AG08396 (cell line): ENCODE measurements around the gene CYP46A1.
"Not testable (repeated sequence)": the region's sequence is repeated elsewhere in the genome, so short reads cannot be mapped to it uniquely, and the experiment has no call there.

Source experiments
- DNase-seq: peaks from one replicate; pipeline ENCODE4 v3.0.0; 2012; ENCODE audit warnings: low spot score, mixed read lengths

Gene CYP46A1

DNA sequence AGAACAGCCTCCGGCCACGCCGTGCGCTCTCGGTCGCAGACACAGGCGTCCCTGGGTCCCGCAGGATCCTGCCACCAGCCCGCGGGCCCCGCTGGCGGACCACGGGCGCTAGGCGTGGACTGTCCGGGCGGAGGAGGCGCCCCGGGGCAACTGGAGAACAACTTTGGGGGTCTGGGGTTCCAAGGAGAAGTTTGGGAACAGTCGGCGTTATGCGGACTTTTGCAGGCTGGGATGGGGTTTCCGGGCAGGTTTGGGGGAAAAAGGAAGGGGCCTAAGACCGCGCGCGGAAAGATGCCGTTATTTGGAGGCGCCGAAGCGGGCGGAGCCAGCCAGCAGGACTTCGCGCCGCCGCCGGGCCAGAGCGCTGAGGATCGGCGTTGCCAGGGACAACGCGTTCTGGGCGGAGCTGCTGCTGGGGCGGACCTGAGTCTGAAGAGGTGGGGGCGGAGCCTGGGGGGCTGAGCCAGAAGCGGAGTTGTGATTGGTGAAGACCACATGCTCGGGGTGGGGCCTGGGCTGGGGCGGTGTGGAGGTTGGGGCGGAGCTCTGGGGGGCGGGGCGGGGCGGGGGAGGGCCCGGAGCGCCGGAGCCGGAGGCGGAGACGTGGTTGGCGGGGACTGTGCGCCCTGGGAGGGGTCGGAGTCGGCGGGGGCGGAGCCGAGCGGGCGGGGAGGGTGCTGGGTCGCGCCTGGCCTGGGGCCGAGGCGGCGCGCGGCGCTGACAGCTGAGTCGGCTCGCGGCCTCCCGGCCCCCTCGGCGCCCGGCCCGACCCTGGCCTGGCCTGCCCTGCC is at the start of gene CYP46A1:
TSS of gene CYP46A1 (plus strand) at position 680 of the 791 bp plus-strand sequence. CDS start 120 bp downstream, outside the sequence.
- peak; percentile 100 for DNase-seq

DNA sequence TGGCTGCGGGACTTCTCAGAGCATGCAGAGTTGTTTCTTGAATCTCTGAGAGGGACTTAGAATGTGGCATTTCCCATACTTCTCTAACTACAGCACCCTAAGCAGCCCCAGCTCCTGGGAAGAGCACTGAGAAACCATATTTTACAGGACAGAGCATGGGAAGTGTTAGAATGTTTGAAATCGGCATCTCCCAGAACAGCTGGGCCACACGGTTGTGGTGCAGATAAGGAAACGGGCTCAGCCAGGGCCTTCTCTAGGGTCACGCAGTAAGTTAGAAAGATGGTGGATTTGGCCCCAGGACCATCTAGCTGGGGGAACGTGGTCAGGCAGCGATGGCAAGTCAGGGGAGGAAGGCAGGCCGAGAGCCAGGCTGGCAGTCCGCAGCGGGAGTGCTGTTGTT is 49.7 kb upstream of the CYP46A1 start:
- DNase-seq: no peak

DNA sequence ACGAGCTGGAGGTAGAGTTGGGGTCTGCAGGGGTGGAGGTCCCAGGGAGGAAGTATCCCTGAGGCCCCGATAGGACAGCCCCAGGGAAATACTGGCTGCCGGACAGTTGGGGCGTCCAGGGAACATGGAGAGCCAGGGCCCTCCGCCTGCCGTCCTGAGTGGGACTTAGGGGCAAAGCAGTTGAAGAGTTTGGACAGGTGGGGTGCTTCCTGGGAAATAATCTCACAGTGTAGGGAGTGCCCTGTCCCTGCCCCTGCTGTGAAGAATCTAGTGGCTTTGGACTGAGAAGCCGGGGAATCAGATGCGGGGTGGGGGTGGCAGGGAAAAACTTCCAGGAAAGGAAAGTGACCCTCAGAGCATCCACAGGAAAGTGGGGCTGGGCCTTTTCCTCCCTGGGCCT is 49.0 kb upstream of the CYP46A1 start:
- no peak for DNase-seq

DNA sequence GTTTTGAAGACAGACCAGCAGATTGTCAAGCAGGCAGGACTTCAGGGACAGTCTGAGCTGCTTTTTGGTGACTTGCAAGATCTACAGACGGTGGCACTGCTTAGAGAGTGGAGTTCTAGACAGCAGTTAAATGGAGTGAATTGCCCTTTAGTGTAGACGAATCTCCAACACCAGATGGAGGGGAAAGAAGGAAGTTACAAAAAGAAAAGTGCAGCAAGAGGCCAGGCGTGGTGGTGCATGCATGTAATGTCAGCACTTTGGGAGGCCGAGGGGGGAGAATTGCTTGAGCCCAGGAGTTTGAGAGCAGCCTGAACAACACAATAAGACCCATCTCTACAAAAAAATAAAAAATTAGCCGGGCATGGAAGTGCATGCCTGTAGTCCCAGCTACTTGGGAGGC is 47.6 kb upstream of the CYP46A1 start:
- DNase-seq: no peak

DNA sequence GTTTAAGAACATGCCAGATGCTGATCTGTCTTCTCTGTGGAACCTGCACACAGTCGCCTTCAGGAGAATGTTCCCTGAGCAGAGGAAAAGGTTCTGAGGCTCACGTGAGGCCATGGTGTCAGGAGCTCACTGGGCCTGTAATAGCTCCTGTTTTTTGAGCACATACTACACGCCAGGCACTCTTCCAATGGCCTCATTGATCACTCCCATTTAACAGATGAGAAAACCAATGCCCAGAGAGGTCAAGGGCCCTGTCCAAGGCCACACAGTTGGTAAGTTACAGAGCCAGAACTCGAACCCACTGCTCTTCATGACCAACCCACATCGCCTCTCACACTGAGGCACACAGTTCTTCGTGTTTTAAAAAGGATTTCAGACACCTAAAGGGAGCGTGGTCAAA is 46.5 kb upstream of the CYP46A1 start:
- DNase-seq: no peak

DNA sequence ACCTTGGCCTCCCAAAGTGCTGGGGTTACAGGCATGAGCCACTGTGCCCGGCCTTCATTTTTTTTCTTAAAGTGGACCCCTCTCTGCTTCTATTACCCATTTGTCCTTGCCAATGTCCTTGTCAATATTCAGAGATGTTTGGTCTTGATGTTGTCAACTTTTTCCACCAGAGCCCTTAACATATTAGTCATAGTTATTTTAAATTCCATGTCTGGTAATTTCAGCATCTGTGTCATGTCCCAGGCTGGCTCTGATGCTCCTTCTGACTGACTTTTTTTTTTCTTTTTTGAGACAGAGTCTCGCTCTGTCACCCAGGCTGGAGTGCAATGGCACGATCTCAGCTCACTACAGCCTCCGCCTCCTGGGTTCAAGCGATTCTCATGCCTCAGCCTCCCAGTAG is 41.3 kb upstream of the CYP46A1 start:
- DNase-seq: not testable (repeated sequence)

DNA sequence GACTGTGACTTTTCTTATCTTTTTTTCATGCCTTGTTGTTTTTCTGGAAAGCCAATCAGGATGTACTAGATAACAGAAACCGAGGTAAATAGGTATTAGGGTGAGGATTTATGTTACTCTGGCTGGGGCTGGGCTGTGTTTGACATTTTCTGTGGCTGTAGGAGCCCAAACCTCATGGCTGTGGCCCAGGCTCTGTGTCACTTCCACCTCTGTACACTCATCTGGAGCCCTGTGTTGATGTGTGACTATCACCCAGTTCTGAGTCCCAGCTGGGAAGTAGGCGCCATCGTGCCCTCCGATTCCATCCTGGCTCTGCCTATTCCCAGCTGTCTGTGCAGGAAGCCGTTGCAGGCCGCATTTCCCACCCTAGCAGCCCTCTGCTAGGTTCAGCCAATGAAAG is 40.8 kb upstream of the CYP46A1 start:
- DNase-seq: no peak

DNA sequence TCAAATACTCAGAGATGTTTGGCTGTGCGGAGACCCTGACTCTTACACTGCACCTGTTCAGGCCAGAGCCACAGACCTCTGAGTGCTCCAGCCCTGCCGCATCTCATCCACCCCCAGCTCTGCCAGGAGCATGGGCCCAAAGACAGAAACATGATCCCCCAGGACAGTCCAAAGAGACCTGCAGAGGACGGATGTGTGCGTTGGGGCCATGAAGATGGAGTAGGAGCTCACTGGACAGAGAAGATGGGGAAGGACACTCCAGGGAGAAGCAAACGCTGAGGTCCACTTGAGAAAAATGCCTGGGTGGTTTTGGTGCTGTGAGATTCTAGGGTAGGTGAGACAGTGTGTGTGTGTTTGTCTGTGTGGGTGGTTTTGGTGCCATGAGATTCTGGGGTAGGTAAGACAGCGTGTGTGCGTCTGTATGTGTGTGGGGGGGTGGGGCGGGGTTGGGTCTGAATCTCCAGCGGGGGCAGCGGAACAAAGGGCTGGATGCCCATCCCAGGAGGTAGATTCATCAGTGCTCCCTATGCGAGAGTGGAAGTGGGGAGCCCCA is 40.0 kb upstream of the CYP46A1 start:
- DNase-seq: no peak

DNA sequence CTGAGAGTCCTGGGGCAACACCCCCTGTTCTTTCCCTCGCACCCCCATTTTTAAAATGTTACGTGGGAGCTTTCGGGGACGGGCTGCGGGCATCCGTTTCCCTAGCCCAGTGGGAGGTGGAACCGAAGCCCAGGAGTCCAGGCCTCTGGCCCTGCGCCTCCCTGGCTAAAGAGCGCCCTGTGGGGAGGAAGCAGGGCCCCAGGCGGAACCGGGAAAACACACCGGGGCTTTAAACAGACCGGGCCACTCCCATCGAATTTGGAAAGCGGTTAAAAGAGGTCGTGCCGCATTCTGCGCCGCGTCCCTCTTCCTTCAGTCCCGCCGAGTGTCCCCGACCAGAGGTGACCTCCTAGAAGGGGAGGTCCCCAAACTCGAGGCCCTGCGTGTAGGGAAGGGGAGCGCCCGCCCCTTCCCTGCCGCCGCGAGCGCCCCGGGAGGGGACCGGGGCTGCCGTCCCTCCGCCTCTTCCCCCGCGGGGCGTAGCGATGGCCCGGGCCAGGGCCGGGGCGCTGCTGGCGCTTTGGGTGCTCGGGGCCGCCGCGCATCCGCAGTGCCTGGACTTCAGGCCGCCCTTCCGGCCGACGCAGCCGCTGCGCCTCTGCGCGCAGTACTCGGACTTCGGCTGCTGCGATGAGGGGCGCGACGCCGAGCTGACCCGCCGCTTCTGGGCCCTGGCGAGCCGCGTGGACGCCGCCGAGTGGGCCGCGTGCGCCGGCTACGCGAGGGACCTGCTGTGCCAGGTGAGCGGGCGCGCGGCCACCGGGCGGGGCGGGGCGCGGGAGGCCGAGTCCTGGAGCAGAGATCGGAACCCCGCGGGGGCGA is 39.2 kb upstream of the CYP46A1 start, which contains the start of gene HHIPL1:
TSS of gene HHIPL1 (plus strand) at position 407 of the 822 bp plus-strand sequence. CDS start at position 486, 79 bp downstream.
- peak; percentile 74 for DNase-seq

DNA sequence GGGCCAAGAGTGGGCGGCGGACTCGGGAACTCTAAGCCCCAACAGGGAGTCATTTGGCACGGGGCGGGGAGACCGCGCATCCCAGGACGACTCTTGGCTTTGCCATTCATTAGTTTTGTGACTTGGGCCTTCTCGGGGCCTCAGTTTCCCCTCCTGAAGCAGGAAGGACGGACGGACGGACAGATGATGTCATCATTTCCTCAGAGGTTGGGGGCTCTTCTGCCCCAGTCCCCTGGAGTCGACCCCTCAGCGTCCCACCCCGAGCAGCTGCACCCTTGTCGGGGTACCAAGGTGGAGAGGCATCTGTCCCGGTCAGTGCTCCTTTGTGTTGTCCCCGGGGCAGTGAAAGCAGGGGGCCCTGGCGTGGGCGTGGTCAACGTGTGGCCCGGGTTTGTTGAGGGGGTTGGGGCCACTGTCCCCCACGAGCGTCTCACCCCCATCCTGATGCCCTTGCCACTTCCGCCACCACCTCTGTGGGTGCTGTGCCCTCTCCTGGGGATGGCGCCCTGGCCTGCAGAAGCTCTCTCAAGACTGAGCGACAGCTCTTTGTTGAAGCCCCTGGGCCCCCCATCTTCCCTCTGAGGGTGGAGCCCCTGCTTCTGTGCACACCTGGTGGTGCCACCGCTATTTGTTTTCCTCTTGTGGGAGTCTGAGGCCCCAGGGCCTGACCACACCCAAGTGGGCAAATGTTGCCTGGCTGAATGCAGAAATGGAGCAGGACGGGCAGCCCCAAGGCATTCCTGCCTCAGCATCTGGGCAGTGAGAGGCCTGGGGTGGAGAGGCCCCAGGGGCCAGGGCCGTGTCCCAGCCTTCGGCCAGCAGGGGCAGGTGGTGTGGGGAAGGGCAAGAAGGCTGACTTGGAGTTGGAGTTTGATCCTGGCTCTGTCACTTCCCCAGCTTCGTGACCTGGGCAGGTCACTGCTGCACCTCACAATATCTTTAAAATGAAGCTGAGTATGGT is 38.3 kb upstream of the CYP46A1 start:
- DNase-seq: no peak

DNA sequence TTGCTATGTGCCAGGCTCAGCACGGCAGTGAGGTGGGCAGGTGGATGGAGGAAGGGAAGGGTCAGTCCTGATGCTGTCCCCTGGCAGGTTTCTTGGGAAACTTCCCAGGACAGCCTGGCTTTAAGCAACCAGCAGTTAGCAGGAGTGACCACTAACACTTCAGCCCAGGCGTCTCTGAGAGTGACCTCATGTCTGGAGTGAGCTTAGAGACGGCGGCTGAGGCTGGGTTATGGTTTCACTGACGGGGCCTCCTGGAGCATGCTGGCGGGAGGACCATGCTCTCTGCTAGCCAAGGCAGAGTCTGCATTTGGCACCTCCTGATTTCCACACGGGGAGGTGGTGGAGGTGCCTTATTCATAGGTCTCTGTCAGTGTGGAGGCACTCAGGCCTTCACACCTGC is 36.7 kb upstream of the CYP46A1 start:
- DNase-seq: peak; percentile 82

DNA sequence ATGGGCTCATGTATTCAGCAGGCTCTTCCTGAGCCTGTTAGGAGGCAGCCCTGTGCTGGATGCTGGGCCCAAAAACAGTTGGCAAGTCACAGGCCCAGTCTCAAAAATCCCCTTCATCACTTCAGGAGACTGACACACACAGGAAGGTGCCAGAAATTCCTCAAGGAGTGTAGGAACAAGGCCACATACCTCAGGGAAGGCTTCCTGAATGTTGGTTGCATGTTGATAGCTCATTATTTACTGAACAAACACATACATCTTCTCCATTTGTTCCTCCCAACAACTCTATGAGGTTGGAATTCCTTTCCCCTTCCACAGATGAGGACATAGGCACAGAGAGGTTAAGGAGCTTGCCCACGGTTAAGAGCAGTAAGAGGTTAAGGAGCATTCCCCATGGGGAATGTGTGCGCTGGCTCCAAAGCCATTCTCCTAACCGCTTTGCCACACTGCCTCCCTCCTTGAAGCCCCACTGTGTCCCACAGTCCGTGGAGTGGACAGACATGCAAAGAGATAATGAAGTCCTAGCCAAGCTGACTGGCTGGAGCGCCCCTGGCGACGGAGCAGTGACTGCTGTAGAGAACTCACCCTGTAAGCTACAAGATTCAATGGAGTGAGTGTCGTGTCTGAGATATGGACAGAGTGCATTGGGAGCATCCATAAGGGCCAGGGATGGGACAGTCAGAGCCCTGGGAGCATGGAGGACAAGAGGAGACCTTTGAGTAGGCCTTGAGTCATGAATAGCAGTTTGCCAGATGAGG is 35.9 kb upstream of the CYP46A1 start:
- no peak for DNase-seq

DNA sequence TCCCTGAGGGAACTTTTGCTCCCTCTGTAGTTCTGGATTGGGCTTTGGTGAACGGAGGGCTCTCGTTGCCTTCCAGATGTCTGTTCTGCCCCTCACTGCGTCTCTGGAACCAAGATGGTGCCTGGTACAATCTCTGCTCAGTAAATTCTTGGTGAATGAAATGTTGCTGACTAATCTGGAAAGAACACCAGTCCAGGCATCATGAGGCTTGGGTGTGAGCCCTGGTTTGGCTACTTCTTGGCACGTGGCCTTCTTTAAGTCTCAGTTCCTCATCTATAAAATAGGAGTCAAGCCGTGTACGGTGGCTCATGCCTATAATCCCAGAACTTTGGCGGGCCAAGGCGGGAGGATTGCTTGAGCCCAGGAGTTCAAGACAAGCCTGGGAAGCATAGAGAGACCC is 34.9 kb upstream of the CYP46A1 start:
- peak; percentile 76 for DNase-seq

DNA sequence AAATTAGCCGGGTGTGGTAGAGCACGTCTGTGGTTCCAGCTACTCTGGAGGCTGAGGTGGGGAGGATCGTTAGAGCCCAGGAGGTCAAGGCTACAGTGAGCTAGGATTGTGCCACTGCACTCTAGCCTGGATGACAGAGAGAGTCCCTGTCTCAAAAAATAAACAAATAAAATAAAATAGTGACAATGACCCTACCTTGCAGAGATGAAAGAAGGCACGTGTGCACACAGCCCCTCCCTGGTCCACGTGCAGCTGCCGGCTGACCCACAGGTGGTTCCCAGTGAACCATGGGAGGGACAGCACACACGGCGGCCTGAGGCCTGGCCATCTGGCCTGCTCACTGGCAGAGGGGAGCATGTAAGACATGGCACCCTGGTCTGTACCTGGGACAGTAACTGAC is 34.5 kb upstream of the CYP46A1 start:
- no peak for DNase-seq

DNA sequence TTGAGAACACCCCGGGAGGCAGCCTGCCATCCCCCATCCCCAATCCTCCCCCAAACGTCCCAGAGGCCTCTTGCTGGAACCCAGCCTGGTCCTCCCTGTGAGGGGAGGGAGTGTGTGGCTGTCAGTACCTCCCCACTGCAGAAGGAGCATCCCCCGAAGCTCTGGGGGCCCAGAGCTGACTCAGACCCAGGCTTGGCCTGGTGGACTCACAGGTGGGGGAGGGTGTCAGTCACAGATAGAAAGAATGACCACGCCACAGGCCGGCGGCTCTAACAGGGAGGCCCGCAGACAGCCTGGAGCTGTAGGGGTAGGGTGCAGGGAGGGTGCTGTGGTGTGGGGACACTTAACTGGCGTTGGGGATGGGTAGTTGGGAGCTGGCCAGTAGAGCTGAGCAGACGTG is 33.9 kb upstream of the CYP46A1 start:
- no peak for DNase-seq

DNA sequence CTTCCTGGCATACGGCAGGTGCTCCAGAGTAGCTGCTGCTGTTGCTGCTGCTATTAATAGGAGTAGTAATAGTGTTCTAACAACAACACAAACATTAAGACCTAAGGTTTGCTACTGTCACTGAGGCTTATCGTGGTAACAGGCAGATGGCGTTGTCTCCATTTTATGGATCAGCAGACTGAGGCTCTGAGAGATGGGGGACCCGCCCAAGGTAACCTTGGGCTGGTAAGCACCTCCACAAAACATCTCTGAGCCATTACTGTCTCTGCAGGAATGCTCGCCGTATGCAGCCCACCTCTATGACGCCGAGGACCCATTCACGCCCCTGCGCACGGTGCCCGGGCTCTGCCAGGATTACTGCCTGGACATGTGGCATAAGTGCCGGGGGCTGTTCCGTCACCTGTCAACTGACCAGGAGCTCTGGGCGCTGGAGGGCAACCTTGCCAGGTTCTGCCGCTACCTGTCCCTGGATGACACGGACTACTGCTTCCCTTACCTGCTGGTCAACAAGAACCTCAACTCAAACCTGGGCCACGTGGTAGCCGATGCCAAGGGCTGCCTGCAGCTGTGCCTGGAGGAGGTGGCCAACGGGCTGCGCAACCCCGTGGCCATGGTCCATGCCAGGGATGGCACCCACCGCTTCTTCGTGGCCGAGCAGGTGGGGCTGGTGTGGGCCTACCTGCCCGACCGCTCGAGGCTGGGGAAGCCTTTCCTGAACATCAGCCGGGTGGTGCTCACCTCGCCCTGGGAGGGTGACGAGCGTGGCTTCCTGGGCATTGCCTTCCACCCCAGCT is 31.9 kb upstream of the CYP46A1 start:
- no peak for DNase-seq

DNA sequence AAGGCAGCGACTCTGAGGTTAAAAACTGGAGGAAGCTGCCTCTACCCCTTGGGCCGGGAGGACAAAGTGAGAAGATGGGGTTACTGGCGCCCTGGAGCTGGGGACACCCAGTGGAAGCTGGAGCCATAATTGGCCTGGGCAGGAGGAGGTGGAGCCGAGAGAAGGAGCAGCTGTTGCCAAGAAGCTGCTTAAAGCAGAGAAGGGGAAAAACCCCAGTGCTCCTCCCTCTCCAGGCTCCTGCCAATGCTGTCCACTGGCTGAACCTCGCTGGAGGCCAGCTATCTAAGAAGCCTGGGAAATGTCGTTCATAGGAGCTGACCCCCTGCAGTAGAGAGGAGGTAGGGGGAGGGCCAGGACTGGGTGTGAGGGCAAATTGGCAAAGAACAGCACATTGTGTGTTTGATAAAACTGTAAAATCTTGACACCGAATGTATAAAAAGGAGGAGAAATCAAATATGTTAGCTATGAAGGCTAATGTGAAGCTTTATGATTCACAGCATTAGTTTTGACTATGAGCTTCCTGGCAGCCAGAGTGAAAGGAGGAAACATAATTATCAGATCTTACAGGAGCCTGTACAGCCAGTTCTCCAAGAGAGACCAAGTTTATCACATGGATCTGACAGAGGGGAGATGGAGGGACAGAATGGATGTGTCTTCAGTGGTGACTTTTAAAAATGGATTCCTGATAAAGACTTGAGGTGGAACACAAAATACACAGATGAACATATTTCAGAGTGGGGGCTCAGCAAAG is 29.7 kb upstream of the CYP46A1 start:
- DNase-seq: peak; percentile 90

DNA sequence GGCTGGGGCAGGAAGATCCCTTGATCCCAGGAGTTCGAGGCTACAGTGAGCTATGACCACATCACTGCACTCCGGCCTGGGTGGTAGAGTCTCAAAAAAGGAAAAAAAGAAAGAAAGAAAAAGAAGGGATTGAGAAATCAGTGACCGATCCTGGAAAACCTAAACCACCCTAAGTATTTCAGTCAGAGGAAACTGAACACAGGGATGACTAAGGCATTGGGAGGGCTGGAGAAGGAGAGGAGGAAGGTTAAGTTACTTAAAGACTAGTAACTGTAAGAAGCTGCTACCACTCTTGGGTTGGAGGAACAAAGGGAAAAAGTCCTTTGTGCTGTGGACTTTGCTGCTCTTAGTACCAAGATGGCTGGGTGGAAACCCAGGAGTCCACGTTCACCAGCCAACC is 28.6 kb upstream of the CYP46A1 start:
- peak; percentile 56 for DNase-seq

DNA sequence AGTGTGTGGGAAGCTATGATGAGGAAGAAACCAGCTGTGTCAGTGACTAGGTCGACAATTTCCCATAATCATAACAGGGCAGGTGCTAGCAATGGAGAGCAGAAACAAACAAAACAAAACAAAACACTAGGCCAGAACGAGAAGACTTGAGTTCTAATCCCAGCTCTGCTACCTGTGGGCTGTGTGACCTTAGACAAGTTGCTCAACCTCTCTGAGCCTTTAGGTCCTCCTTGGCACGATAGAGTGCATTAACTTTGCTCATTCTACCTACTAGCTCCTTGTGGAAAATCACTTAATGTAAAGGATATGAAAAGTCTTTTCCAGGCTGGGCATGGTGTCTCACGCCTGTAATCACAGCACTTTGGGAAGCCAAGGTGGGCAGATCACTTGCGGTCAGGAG is 27.9 kb upstream of the CYP46A1 start:
- DNase-seq: no peak
